Measurements from ENCODE around the gene STAB2.

- TF ChIP-seq POLR2AphosphoS5 (IDR thresholded peaks at IDR 0.05; ENCODE audit: low read depth, low read length) (no peak), SIN3A (IDR thresholded peaks at IDR 0.05; ENCODE audit: borderline replicate concordance, insufficient read depth, low read length) (no peak), REST (IDR thresholded peaks at IDR 0.05; ENCODE audit: insufficient read depth in 1 of 2, low read depth in 2 of 2, low read length in 2 of 2) (no peak), TAF1 (IDR thresholded peaks at IDR 0.05; ENCODE audit: borderline replicate concordance, insufficient read depth, low read length) (no peak), FOXP2 (optimal IDR thresholded peaks at IDR 0.05; ENCODE audit: borderline replicate concordance, extremely low read depth, extremely low read length, insufficient read depth) (no peak)
Measured at GRCh38 chr12:103540319-103540718, 46.8 kb upstream of the STAB2 start.
